Stimulated activated CD4-positive, alpha-beta T cell treated with anti-CD3 and anti-CD28 coated beads, Interleukin-12 subunit alpha, Interleukin-12 subunit beta, amount 100 ng/mL, for 48 hours (primary cell): ENCODE measurements around the gene MAGEL2.
"Not testable (repeated sequence)": the region's sequence is repeated elsewhere in the genome, so short reads cannot be mapped to it uniquely, and the experiment has no call there.

Experiments
- DNase-seq, 3 donors: peaks; one replicate each; pipeline ENCODE4 v3.0.0-alpha.2; 2020; ENCODE audit warnings: low read depth in 2 of 3, low spot score in 1 of 3

MAGEL2 gene

DNA sequence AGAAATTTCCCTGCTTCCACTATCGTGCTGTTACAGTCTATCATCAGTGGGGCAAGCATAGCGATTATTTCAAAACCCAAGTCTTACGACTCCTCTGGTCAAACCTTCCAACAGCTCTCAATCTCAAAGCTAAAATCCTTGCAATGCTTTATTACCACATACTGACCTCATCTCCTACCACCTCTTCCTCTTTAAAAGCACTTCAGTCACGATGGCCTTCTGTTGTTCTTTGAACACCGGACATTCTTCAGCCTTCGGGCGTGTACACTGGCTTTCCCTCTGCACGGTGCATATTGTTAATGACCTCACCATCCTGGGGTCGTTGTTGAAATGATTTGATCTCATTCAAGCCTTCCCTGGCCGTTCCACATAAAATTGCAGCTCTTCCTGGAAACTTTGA, 31.1 kb downstream of the MAGEL2 start:
- no peak for DNase-seq

DNA sequence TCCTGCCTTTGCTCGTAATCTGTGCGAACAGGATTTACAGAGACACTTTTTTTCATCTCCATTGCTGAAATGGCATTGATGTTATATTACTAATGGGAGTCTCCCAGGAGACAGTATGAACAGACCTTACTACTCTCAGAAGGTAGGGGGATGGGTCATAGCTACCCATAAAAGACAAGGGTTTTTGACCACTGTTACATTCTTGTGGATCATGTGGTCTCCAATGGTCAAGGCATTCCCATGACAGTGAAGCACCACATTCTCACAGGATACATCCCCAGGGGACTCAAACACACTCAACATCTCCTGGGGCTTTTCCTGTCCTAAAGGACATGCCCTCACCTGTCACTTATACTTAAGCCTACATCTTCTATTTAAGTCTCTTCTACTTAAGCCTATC, 41.4 kb downstream of the MAGEL2 start:
- DNase-seq: no peak

DNA sequence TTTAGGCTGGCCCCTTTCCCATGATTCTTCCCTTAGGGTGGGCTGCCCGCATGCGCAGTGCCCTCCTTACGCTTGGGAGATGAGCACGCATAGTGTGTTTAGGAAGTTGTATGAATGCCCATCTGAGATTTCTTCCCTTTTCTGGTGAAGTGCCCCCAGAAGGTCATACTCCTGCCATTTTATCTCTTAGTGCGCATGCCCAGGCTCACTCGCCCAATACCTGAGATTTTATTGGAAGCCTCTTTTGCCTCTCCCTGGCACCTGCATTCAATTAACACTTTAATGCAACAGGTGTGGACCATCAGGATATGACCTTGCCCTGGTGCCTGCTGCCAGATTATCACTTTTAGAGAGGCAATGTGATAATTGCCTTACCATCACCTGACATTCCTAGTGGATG, 45.5 kb downstream of the MAGEL2 start:
- no peak for DNase-seq

DNA sequence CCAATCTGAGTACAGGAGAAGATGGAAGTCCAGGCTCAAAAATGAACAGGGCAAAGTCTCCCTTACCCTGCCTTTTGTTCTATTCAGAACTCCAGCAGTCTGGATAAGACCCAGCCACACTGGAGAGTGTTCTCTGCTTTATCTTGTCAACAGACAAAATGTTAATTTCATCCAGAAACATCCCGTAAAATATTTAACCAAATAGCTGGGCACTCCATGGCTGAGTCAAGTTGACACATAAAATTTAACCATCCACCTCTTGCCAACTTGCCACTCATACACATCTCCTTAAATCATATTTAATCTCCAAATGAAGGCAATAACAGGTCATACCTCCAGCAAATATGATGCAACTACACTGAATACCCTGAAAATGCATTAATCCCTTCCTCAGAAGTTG, 48.6 kb downstream of the MAGEL2 start:
- DNase-seq: no peak

DNA sequence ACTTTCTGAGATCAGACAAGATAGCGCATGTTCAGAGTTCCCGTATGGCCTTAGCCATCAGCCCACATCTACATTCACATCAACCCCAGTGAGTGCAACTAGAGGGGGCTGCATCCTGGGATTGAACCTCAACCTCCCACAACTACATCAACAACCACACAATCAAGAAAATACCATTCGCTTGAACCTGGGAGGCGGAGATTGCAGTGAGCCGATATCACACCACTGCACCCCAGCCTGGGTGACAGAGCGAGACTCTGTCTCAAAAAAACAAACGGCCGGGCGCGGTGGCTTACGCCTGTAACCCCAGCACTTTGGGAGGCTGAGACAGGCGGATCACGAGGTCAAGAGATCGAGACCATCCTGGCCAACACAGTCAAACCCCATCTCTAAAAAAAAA, 50.4 kb downstream of the MAGEL2 start:
- DNase-seq: not testable (repeated sequence)

DNA sequence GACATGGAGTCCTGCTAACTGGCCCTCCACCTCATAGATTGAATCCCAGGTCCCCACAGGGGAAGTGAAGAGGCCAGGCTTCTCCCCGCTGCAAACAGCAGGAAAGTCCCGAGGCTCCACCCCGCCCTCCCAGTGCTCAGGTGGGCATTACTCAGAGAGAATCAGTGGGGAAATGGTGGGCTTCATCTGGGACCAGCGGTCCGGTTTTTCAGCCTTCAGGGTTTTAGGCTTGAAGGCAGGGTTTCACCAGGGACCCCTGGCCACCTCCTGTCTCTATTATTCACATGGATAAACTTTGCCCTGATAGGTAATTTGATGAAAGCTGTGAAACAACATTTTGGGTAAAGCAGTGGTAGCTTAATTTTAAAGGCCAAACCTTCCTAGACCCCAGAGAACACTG, 50.9 kb downstream of the MAGEL2 start:
- no peak for DNase-seq

DNA sequence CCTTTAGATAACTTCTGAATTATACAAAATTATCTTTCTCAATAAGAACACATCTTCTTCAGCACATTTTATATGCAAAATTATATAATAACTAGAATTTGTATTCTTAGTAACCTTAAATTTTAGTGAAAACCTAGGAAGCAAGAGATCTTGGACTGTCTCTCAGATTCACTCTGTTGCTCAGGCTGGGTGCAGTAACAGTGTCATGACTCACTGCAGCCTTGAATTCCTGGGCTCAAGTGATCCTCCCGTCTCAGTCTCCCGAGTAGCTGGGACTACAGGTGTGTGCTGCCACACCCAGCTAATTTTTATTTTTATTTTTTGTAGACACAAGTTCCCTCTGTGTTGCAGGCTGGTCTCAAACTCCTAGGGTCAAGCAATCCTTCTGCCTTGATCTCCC, 52.3 kb downstream of the MAGEL2 start:
- DNase-seq: no peak

DNA sequence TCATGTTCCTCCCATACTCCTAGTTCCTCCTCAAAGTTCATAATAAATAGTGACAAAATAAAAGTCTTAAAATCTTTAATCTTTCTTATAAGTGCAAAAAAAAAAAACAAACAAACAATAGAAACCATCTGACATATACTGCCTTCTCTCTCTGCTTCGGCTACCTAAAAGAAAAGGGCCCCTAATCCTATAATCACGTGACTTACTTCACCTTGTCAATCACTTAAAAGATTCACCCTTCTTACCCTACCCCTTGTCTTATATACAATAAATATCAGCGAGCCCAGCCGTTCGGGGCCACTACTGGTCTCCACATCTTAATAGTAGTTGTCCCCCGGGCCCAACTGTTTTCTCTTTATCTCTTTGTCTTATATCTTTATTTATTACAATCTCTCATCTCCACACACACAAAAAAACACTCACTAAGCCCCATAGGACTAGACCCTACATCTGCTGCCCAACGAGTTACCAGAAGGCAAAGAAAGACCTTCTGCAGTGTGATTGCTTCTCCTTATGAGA, 53.4 kb downstream of the MAGEL2 start:
- no peak for DNase-seq
